Erythroblast (primary cell): ENCODE measurements around the gene PIERCE2.

Experiments
- GATA1 ChIP-seq: IDR thresholded peaks from 2 replicates; pipeline ENCODE4 v1.6.1; 2011; ENCODE audit warnings: low read depth, mild to moderate bottlenecking, control low read depth, low read length, moderate library complexity
- POLR2A ChIP-seq: IDR thresholded peaks from 2 replicates; pipeline ENCODE4 v1.6.1; 2011; ENCODE audit warnings: mild to moderate bottlenecking, low read length

- TF ChIP-seq POLR2A = no peak
- TF ChIP-seq GATA1 = no peak
Measured at GRCh38 chr15:55407498-55408011, 740 bp upstream of the PIERCE2 start.
